HG03108 (cell line): Measurements from ENCODE around the gene STARD13.

Experiments used
- ATAC-seq: cut with Tn5 transposase; IDR thresholded peaks from one replicate; pipeline ENCODE4 v1.9.1; 2021; ENCODE audit warnings: moderate library complexity; ENCODE audit not compliant: unreplicated experiment

STARD13 gene

GRCh38 chr13:33204130-33204927 lies 81.2 kb downstream of the STARD13 start:
- ATAC-seq: no peak

GRCh38 chr13:33202644-33203169 lies 82.8 kb downstream of the STARD13 start:
- no peak for ATAC-seq

- ATAC-seq: no peak
Measured at GRCh38 chr13:33201659-33202058, 83.9 kb downstream of the STARD13 start.

- no peak for ATAC-seq
Measured at GRCh38 chr13:33199289-33199850, 86.2 kb downstream of the STARD13 start.

GRCh38 chr13:33197541-33197971 lies 88.0 kb downstream of the STARD13 start:
- no peak for ATAC-seq

GRCh38 chr13:33196767-33197166 lies 88.8 kb downstream of the STARD13 start:
- no peak for ATAC-seq

GRCh38 chr13:33195693-33196464 lies 89.7 kb downstream of the STARD13 start:
- no peak for ATAC-seq

GRCh38 chr13:33194820-33195692 lies 90.5 kb downstream of the STARD13 start:
- peak; percentile 80 for ATAC-seq

GRCh38 chr13:33193428-33193974 lies 92.1 kb downstream of the STARD13 start:
- ATAC-seq: no peak

- ATAC-seq: no peak
Measured at GRCh38 chr13:33191425-33192210, 93.9 kb downstream of the STARD13 start.

GRCh38 chr13:33189470-33189869 lies 96.1 kb downstream of the STARD13 start:
- no peak for ATAC-seq

GRCh38 chr13:33188093-33188882 lies 97.3 kb downstream of the STARD13 start:
- no peak for ATAC-seq

GRCh38 chr13:33186861-33187291 lies 98.7 kb downstream of the STARD13 start:
- no peak for ATAC-seq

GRCh38 chr13:33185853-33186252 lies 99.7 kb downstream of the STARD13 start:
- ATAC-seq: no peak

- ATAC-seq: no peak
Measured at GRCh38 chr13:33184530-33184929, 101.0 kb downstream of the STARD13 start.

GRCh38 chr13:33184112-33184490 lies 101.5 kb downstream of the STARD13 start:
- ATAC-seq: no peak

GRCh38 chr13:33183431-33184111 lies 102.0 kb downstream of the STARD13 start:
- ATAC-seq: no peak

GRCh38 chr13:33182729-33183128 lies 102.8 kb downstream of the STARD13 start:
- ATAC-seq: no peak
